Right lobe of liver (tissue), 6 donors: ENCODE data around the gene GPR148. TPM values are rescaled to one million over a fixed set of nuclear protein-coding genes. Genes with fewer than 3 reads are reported as not detected.
"Not testable (repeated sequence)": the region's sequence is repeated elsewhere in the genome, so short reads cannot be mapped to it uniquely, and the experiment has no call there.

Source experiments
- ATAC-seq, 4 donors: fragments of 200-7000 bp; cut with Tn5 transposase; one replicate each; pipeline ENCODE4 v1.9.1; 2020; ENCODE audit warnings: mild to moderate bottlenecking in 4 of 4, moderate library complexity in 4 of 4
- DNase-seq, 3 donors: peaks; one replicate each; pipeline ENCODE4 v3.0.0-alpha.2; 2020
- H3K27ac ChIP-seq, 3 donors: fragments of 200-600 bp; one replicate each; pipeline ENCODE4 v1.8.0; 2022
- H3K27me3 ChIP-seq, 2 donors: fragments of 200-600 bp; one replicate each; pipeline ENCODE4 v1.8.0; 2022
- H3K36me3 ChIP-seq, 4 donors: fragments of 200-600 bp; sonication (generic) in 1 of 4; one replicate each; pipeline versions ENCODE4 v1.5.1 to v1.8.0; 2017 to 2022; ENCODE audit warnings: control low read depth in 1 of 4
- H3K4me1 ChIP-seq, 4 donors: fragments of 200-600 bp; sonication (generic) in 1 of 4; one replicate each; pipeline versions ENCODE4 v1.5.1 to v1.8.0; 2017 to 2022; ENCODE audit warnings: control low read depth in 1 of 4
- H3K4me3 ChIP-seq, 3 donors: fragments of 200-600 bp; one replicate each; pipeline ENCODE4 v1.8.0; 2022
- H3K9me3 ChIP-seq, 4 donors: fragments of 200-600 bp; sonication (generic) in 1 of 4; one replicate each; pipeline versions ENCODE4 v1.5.1 to v1.8.0; 2017 to 2022; ENCODE audit warnings: control low read depth in 1 of 4
- POLR2A ChIP-seq: fragments of 450-650 bp; IDR thresholded peaks from one replicate; pipeline ENCODE4 v1.6.1; 2017; ENCODE audit warnings: antibody characterized with exemption, mild to moderate bottlenecking
- WGBS: methylation state at CpG from one replicate; pipeline ENCODE4 v1.1.6; 2018; ENCODE audit warnings: low coverage, low lambda C conversion rate; ENCODE audit not compliant: insufficient coverage; ENCODE audit errors: missing lambda C conversion rate; 5-methylcytosine and 5-hydroxymethylcytosine counted together
- intact Hi-C, 2 donors: fragments of 100-400 bp; cut with DNase I; formaldehyde crosslinking; loops; one replicate each; pipeline versions ENCODE4 v1.11.2 to v1.14.1; 2022
- long read RNA-seq: library from polyadenylated mRNA; unstranded; transcript quantifications from one replicate; pipeline ENCODE4 v2.0.0, GENCODE V29; 2019
- total RNA-seq, 6 experiments: library from RNA; depleted of rRNA in 2 of 6; stranded (reverse); fragments of >200 nt in 2 of 6; fragmentation: NEBNext Ultra II Directional in 3 of 6; extraction: Animal tissue kit (Norgen Biotek cat#: 25700) in 3 of 6; gene quantifications; one replicate each; pipeline versions ENCODE4 v1.1.0 to v1.2.4, GENCODE V29; 2016 to 2023
- TF ChIP-seq, protein P1 (sequence below), 4 donors: fragments of 200-600 bp in 3 of 4; fragments of 450-650 bp in 1 of 4; IDR thresholded peaks; one replicate each; pipeline versions ENCODE4 v1.5.1 to v1.8.0; 2016 to 2022; ENCODE audit warnings: antibody characterized with exemption in 4 of 4, mild to moderate bottlenecking in 2 of 4
- donor health status: DM: no; HTN: yes; CAD: no.
- donor health status: DM: no; HTN: no; CAD: no.
- donor health status: DM: no; HTN: no; CAD: no.
- donor health status: DM: no; HTN: yes; CAD: no.
- donor health status: DM: no; HTN: yes; CAD: no.

Gene GPR148, protein sequence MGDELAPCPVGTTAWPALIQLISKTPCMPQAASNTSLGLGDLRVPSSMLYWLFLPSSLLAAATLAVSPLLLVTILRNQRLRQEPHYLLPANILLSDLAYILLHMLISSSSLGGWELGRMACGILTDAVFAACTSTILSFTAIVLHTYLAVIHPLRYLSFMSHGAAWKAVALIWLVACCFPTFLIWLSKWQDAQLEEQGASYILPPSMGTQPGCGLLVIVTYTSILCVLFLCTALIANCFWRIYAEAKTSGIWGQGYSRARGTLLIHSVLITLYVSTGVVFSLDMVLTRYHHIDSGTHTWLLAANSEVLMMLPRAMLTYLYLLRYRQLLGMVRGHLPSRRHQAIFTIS
- not detected for total RNA-seq
- long read RNA-seq = 0 reads

GRCh38 chr2:130728549-130729316 lies at the start of gene GPR148:
Gene GPR148 (plus strand): TSS chr2:130729070. CDS start chr2:130729152, 82 bp downstream.
- Histone ChIP-seq H3K27me3 (no peaks in the 10 kb centered on the region), H3K27ac (no peak within 1 kb of the TSS), H3K4me3 (no peak within 1 kb of the TSS), H3K9me3 (no peaks in the 10 kb centered on the region), H3K4me1 (peaks cover 0 to 11% (median 0%) of the 10 kb centered on the region in 4 donors), H3K36me3 (no peaks in the 10 kb centered on the region)
- 48% methylated on average over 2 of the region's 8 CpGs for WGBS
- DNase-seq (no peak), ATAC-seq (no peak)
- TF ChIP-seq, protein P1, sequence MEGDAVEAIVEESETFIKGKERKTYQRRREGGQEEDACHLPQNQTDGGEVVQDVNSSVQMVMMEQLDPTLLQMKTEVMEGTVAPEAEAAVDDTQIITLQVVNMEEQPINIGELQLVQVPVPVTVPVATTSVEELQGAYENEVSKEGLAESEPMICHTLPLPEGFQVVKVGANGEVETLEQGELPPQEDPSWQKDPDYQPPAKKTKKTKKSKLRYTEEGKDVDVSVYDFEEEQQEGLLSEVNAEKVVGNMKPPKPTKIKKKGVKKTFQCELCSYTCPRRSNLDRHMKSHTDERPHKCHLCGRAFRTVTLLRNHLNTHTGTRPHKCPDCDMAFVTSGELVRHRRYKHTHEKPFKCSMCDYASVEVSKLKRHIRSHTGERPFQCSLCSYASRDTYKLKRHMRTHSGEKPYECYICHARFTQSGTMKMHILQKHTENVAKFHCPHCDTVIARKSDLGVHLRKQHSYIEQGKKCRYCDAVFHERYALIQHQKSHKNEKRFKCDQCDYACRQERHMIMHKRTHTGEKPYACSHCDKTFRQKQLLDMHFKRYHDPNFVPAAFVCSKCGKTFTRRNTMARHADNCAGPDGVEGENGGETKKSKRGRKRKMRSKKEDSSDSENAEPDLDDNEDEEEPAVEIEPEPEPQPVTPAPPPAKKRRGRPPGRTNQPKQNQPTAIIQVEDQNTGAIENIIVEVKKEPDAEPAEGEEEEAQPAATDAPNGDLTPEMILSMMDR (IDR thresholded peaks at IDR 0.05) = no peak
- TF ChIP-seq POLR2A = no peak
- intact Hi-C loops = no loop called here

DNA sequence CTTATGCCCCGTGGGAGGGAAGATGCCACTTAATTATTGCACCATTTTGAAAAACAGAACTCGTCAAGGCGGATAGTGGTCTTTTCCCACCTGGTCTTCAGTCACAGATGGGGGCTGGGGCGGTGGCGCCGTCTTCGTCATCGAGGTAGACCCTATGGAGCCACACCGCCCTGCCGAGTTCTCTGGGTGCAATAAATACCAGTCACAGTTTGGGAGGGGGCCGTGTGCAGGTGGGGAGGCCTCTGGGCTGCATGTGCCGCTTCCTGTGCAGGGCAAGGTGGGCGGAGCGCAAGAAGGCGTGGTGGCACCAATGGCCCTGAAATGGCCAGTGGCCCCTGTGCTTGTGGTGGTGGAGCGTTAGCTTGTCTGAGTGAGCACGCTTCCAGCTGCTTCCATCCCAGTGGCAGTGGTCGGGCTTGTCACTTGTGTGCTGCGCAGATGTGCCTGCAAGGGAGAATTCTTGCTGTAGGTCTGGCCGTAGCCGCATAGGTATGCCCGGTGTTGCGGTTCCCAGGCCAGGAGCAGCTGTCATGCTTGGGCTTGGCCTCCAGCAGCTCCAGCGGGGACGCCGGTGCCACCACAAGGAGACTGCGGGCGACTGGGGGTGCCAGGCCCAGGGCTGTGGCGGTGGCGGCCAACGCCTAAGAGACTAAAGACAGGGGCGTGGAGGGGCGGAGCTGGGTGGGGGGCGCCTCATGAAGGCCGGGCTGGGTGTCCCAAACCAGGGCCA lies 36.7 kb upstream of the GPR148 start:
- H3K36me3 ChIP-seq, intact Hi-C loops, H3K4me3 ChIP-seq, H3K27ac ChIP-seq, H3K27me3 ChIP-seq, H3K4me1 ChIP-seq, DNase-seq, H3K9me3 ChIP-seq: not testable (repeated sequence)
- ATAC-seq = peak in 3 of 4 donors; percentile 34 to 56 (median 39)
- no CpG with 5 or more reads among the region's 35 CpGs for WGBS

- DNase-seq (peak in 2 of 3 donors; percentile 19 to 56), ATAC-seq (peak; percentile 49 to 75 (median 56))
- intact Hi-C loops, H3K27ac ChIP-seq, H3K9me3 ChIP-seq, H3K4me1 ChIP-seq, H3K4me3 ChIP-seq, H3K27me3 ChIP-seq, H3K36me3 ChIP-seq: not testable (repeated sequence)
- TF ChIP-seq, protein P1 (IDR thresholded peaks at IDR 0.05) = peak in 1 of 4 donors; percentile 20
- WGBS = 5% methylated on average over 23 of the region's 37 CpGs
Observed at GRCh38 chr2:130693474-130693873, 35.4 kb upstream of the GPR148 start.

DNA sequence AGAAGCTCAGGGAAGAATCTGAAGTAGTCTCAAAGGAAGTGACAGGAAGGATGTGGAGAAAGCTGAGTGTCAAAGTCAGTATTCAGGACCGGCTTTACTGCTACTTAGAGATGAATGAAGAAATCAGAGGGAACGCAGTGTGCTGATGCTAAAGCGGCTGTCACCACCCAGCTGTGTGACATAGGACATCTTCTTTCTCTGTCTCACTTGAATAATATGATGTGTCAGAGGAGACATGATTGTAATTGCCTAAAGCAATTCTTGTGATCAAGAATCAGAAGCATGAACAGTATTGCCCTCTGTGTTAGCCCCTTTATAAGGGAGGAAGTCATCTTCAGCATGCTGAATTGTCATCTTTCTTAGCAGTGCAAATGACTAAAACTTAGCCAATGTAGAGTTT lies 25.6 kb upstream of the GPR148 start:
- H3K4me1 ChIP-seq, H3K36me3 ChIP-seq, ATAC-seq, H3K9me3 ChIP-seq, H3K27ac ChIP-seq, H3K4me3 ChIP-seq, H3K27me3 ChIP-seq, intact Hi-C loops, DNase-seq: not testable (repeated sequence)
- WGBS = 50% methylated on average over 3 of the region's 3 CpGs

- H3K9me3 ChIP-seq, H3K36me3 ChIP-seq, intact Hi-C loops, ATAC-seq, DNase-seq, H3K27me3 ChIP-seq, H3K4me1 ChIP-seq, H3K27ac ChIP-seq, H3K4me3 ChIP-seq: not testable (repeated sequence)
- WGBS = no CpG with 5 or more reads among the region's 2 CpGs
Observed at GRCh38 chr2:130714795-130715194, 14.1 kb upstream of the GPR148 start.
